SK-N-SH treated with all-trans-retinoic acid at 6 μM for 48 hours (cell line): ENCODE measurements around the gene CDK5.
A peak's percentile ranks its signal among the peaks of the same experiment; 100 is the strongest.

Source experiments
- ATAC-seq: fragments of 200-7000 bp; cut with Tn5 transposase; 3 replicates; pipeline ENCODE4 v1.9.1; 2020; ENCODE audit warnings: mild to moderate bottlenecking, moderate library complexity
- BACH2 ChIP-seq: fragments of 250-450 bp; sonication (Bioruptor Pico); IDR thresholded peaks from 2 replicates; pipeline ENCODE4 v1.9.0; 2021; ENCODE audit warnings: mild to moderate bottlenecking, borderline replicate concordance
- CREB5 ChIP-seq: fragments of 250-450 bp; sonication (Bioruptor Pico); IDR thresholded peaks from 2 replicates; pipeline ENCODE4 v1.5.1; 2020; ENCODE audit warnings: low read depth, mild to moderate bottlenecking, moderate library complexity
- CSDC2 ChIP-seq: fragments of 250-450 bp; sonication (Bioruptor Pico); IDR thresholded peaks from 2 replicates; pipeline ENCODE4 v1.5.0; 2020; ENCODE audit warnings: mild to moderate bottlenecking, moderate library complexity
- CSRNP3 ChIP-seq: fragments of 250-450 bp; sonication (Bioruptor Pico); IDR thresholded peaks from 2 replicates; pipeline ENCODE4 v1.5.1; 2021; ENCODE audit warnings: mild to moderate bottlenecking, moderate library complexity
- ESRRG ChIP-seq: fragments of 250-450 bp; sonication (Bioruptor Pico); IDR thresholded peaks from 2 replicates; pipeline ENCODE4 v1.6.1; 2021; ENCODE audit warnings: mild to moderate bottlenecking
- GLIS3 ChIP-seq: fragments of 250-450 bp; sonication (Bioruptor Pico); IDR thresholded peaks from 2 replicates; pipeline ENCODE4 v1.5.0; 2020; ENCODE audit warnings: mild to moderate bottlenecking, moderate library complexity
- ISL1 ChIP-seq: fragments of 250-450 bp; sonication (Bioruptor Pico); IDR thresholded peaks from 2 replicates; pipeline ENCODE4 v2.1.2; 2022; ENCODE audit warnings: mild to moderate bottlenecking, moderate library complexity
- OSR1 ChIP-seq: fragments of 250-450 bp; sonication (Bioruptor Pico); IDR thresholded peaks from 2 replicates; pipeline ENCODE4 v1.8.0; 2022; ENCODE audit warnings: moderate library complexity, mild to moderate bottlenecking, inconsistent platforms
- PATZ1 ChIP-seq: fragments of 250-450 bp; sonication (Bioruptor Pico); IDR thresholded peaks from 2 replicates; pipeline ENCODE4 v1.8.0; 2020; ENCODE audit warnings: mild to moderate bottlenecking, moderate library complexity, borderline replicate concordance
- POU6F1 ChIP-seq: fragments of 250-450 bp; sonication (Bioruptor Pico); IDR thresholded peaks from 2 replicates; pipeline ENCODE4 v1.8.0; 2021; ENCODE audit warnings: low read depth, mild to moderate bottlenecking, moderate library complexity, borderline replicate concordance
- PPARA ChIP-seq: fragments of 250-450 bp; sonication (Bioruptor Pico); IDR thresholded peaks from 2 replicates; pipeline ENCODE4 v1.5.0; 2020; ENCODE audit warnings: mild to moderate bottlenecking, borderline replicate concordance
- SNAI2 ChIP-seq: fragments of 250-450 bp; sonication (Bioruptor Pico); IDR thresholded peaks from 2 replicates; pipeline ENCODE4 v1.5.0; 2020; ENCODE audit warnings: mild to moderate bottlenecking, moderate library complexity
- TCF4 ChIP-seq: fragments of 250-450 bp; sonication (Bioruptor Pico); IDR thresholded peaks from 2 replicates; pipeline ENCODE4 v1.8.0; 2021; ENCODE audit warnings: mild to moderate bottlenecking, moderate library complexity, borderline replicate concordance
- TOX ChIP-seq: fragments of 250-450 bp; sonication (Bioruptor Pico); IDR thresholded peaks from 2 replicates; pipeline ENCODE4 v1.8.0; 2021; ENCODE audit warnings: mild to moderate bottlenecking, moderate library complexity, borderline replicate concordance
- ZC3H10 ChIP-seq: fragments of 250-450 bp; sonication (Bioruptor Pico); IDR thresholded peaks from 2 replicates; pipeline ENCODE4 v1.5.1; 2021; ENCODE audit warnings: mild to moderate bottlenecking, moderate library complexity
- ZFP3 ChIP-seq: fragments of 250-450 bp; sonication (Bioruptor Pico); IDR thresholded peaks from 2 replicates; pipeline ENCODE4 v1.5.0; 2020; ENCODE audit warnings: mild to moderate bottlenecking, moderate library complexity
- ZFP30 ChIP-seq: fragments of 450-650 bp; formaldehyde crosslinking; IDR thresholded peaks from 2 replicates; pipeline ENCODE4 v1.5.0; 2022; ENCODE audit warnings: mild to moderate bottlenecking, moderate library complexity
- ZNF565 ChIP-seq: fragments of 450-650 bp; formaldehyde crosslinking; conservative IDR thresholded peaks from 2 replicates; pipeline ENCODE4 v1.5.0; 2020; ENCODE audit warnings: low read depth, mild to moderate bottlenecking, moderate library complexity
- ZNF70 ChIP-seq: fragments of 450-650 bp; formaldehyde crosslinking; IDR thresholded peaks from 2 replicates; pipeline ENCODE4 v1.5.0; 2020; ENCODE audit warnings: mild to moderate bottlenecking, moderate library complexity

The CDK5 gene

GRCh38 chr7:151063212-151063561, 5.5 kb upstream of the CDK5 start:
- ATAC-seq = no peak
- TF ChIP-seq ISL1 (CRISPR knock-in tag) (no peak), ZNF70 (CRISPR knock-in tag) (no peak), ZFP3 (CRISPR knock-in tag) (no peak), ESRRG (no peak), TCF4 (CRISPR knock-in tag) (no peak), POU6F1 (CRISPR knock-in tag) (no peak)

- TF ChIP-seq ZFP3 (CRISPR knock-in tag) (0 out of 2 replicates have a peak, but pooled peaks have one; percentile 28), BACH2 (no peak), GLIS3 (CRISPR knock-in tag) (no peak), TOX (CRISPR knock-in tag) (no peak)
- TF ChIP-seq, all 23 proteins: peak for 1
- ATAC-seq = no peak
Observed at GRCh38 chr7:151062399-151063211, 4.9 kb upstream of the CDK5 start.

- TF ChIP-seq CSDC2 (no peak), SNAI2 (CRISPR knock-in tag) (no peak), ZFP30 (no peak), ZFP3 (CRISPR knock-in tag) (no peak), ZNF565 (no peak), ZC3H10 (CRISPR knock-in tag) (no peak), ESRRG (no peak), CREB5 (CRISPR knock-in tag) (no peak), PPARA (CRISPR knock-in tag) (no peak), TCF4 (CRISPR knock-in tag) (no peak), OSR1 (CRISPR knock-in tag) (no peak), BACH2 (no peak)
- no peak for ATAC-seq
Observed at GRCh38 chr7:151062111-151062398, 4.4 kb upstream of the CDK5 start.

GRCh38 chr7:151061213-151062110, 3.8 kb upstream of the CDK5 start:
- TF ChIP-seq PATZ1 = no peak
- no peak for TF ChIP-seq TCF4 (CRISPR knock-in tag)
- no peak for TF ChIP-seq ZNF565
- no peak for TF ChIP-seq CSRNP3 (CRISPR knock-in tag)
- no peak for ATAC-seq
